A549 (cell line): ENCODE data around the gene UBA3.

ENCODE experiments used
- CTCF ChIP-seq: fragments of >200 bp; sonication (Bioruptor Twin); formaldehyde crosslinking; IDR thresholded peaks from 3 replicates; pipeline ENCODE4 v1.5.1; 2016
- EP300 ChIP-seq, 2 experiments: fragments of >200 bp; sonication (Bioruptor Twin); formaldehyde crosslinking; IDR thresholded peaks; 2 replicates in 1 of 2; 3 replicates in 1 of 2; pipeline ENCODE4 v1.6.1; 2016 to 2017
- JUN ChIP-seq, 2 experiments: fragments of >200 bp; sonication (Bioruptor Twin); formaldehyde crosslinking; IDR thresholded peaks; 2 replicates in 1 of 2; 3 replicates in 1 of 2; pipeline ENCODE4 v1.6.1; 2016 to 2017
- KDM1A ChIP-seq: fragments of 200-600 bp; sonication (generic); IDR thresholded peaks from 2 replicates; pipeline ENCODE4 v1.6.1; 2016; ENCODE audit warnings: low read depth, mild to moderate bottlenecking
- RAD21 ChIP-seq, 2 experiments: fragments of >200 bp in 1 of 2; sonication (Bioruptor Twin) in 1 of 2; formaldehyde crosslinking in 1 of 2; IDR thresholded peaks in 1 of 2; conservative IDR thresholded peaks in 1 of 2; 2 replicates in 1 of 2; 3 replicates in 1 of 2; pipeline ENCODE4 v1.6.1; 2012 to 2018; ENCODE audit warnings: inconsistent platforms in 1 of 2

DNA sequence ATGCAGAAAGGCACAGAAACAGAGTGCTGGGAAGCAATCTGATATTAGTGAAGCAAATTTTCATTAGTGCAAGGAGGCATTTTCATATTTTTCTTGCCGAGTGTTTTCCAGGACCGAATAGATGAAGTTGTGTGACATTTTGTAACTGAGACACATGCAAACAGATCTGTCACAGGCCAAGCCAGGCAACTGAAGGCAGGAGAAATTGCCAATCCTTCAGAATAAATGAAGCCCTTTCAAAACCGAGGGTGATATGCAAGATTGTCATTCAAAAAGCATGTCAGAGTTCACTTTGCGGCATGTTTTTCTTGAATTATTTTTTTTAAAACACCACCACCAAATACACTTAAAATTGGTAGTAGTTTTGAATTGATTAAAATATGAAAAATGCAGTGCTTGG lies 36.0 kb upstream of the UBA3 start:
- TF ChIP-seq CTCF, result no peak
- TF ChIP-seq KDM1A, result no peak
- no peak for TF ChIP-seq RAD21 (conservative IDR thresholded peaks at IDR 0.05 in 1 of 2, IDR thresholded peaks at IDR 0.05 in 1 of 2)
- no peak for TF ChIP-seq EP300 (IDR thresholded peaks at IDR 0.05)
- TF ChIP-seq JUN (IDR thresholded peaks at IDR 0.05), result no peak
